Measurements from ENCODE around the gene SSBP2. TPM values are rescaled to one million over a fixed set of nuclear protein-coding genes. Genes with fewer than 3 reads are reported as not detected.

The SSBP2 gene
- total RNA-seq, 4 donors from 2014 or later, result 48.6 to 80.4 (median 71.9) TPM

- no peak for TF ChIP-seq CTCF (IDR thresholded peaks at IDR 0.05; ENCODE audit: low read depth)
Observed at GRCh38 chr5:81703840-81704239, 47.1 kb downstream of the SSBP2 start.

- TF ChIP-seq CTCF (IDR thresholded peaks at IDR 0.05; ENCODE audit: low read depth), result no peak
Observed at GRCh38 chr5:81700166-81700565, 50.7 kb downstream of the SSBP2 start.

- no peak for TF ChIP-seq CTCF (IDR thresholded peaks at IDR 0.05; ENCODE audit: low read depth)
Observed at GRCh38 chr5:81698813-81699212, 52.1 kb downstream of the SSBP2 start.

- no peak for TF ChIP-seq CTCF (IDR thresholded peaks at IDR 0.05; ENCODE audit: low read depth)
Observed at GRCh38 chr5:81696418-81697397, 54.2 kb downstream of the SSBP2 start.

- no peak for TF ChIP-seq CTCF (IDR thresholded peaks at IDR 0.05; ENCODE audit: low read depth)
Observed at GRCh38 chr5:81694726-81695125, 56.2 kb downstream of the SSBP2 start.

- no peak for TF ChIP-seq CTCF (IDR thresholded peaks at IDR 0.05; ENCODE audit: low read depth)
Observed at GRCh38 chr5:81688215-81688614, 62.7 kb downstream of the SSBP2 start.

- TF ChIP-seq CTCF (IDR thresholded peaks at IDR 0.05; ENCODE audit: low read depth), result no peak
Observed at GRCh38 chr5:81687292-81687691, 63.6 kb downstream of the SSBP2 start.

Data from subcutaneous adipose tissue (tissue), 4 donors.